Liver (tissue), 9 donors: ENCODE results near the gene SERPINA5. TPM values are rescaled to one million over a fixed set of nuclear protein-coding genes. Genes with fewer than 3 reads are reported as not detected.
A peak's percentile ranks its signal among the peaks of the same experiment; 100 is the strongest.

ENCODE experiments used
- DNase-seq: peaks from one replicate; pipeline ENCODE4 v3.0.0-alpha.2; 2017; ENCODE audit warnings: low spot score
- H3K27ac ChIP-seq, 2 donors: one replicate each; pipeline ENCODE4 v1.7.0; 2013; ENCODE audit warnings: inconsistent platforms in 2 of 2, low read length in 2 of 2, control low read depth in 1 of 2, low read depth in 1 of 2, mild to moderate bottlenecking in 1 of 2
- H3K27me3 ChIP-seq, 4 donors: one replicate each; pipeline versions ENCODE4 v1.6.1 to v1.7.0; 2013; ENCODE audit warnings: low read length in 3 of 4, inconsistent platforms in 1 of 4, mild to moderate bottlenecking in 1 of 4, moderate library complexity in 1 of 4; ENCODE audit not compliant: control insufficient read depth in 4 of 4, insufficient read depth in 4 of 4
- H3K36me3 ChIP-seq, 4 donors: one replicate each; pipeline versions ENCODE4 v1.6.1 to v1.7.0; 2013; ENCODE audit warnings: low read length in 3 of 4, mild to moderate bottlenecking in 3 of 4, low read depth in 1 of 4, moderate library complexity in 1 of 4; ENCODE audit not compliant: control insufficient read depth in 4 of 4, insufficient read depth in 3 of 4
- H3K4me1 ChIP-seq, 4 donors: one replicate each; pipeline versions ENCODE4 v1.6.1 to v1.7.0; 2013; ENCODE audit warnings: low read length in 3 of 4, mild to moderate bottlenecking in 3 of 4, moderate library complexity in 1 of 4; ENCODE audit not compliant: control insufficient read depth in 4 of 4, insufficient read depth in 4 of 4
- H3K4me3 ChIP-seq, 3 donors: one replicate each; pipeline versions ENCODE4 v1.6.1 to v1.7.0; 2013; ENCODE audit warnings: low read length in 3 of 3, control low read depth in 1 of 3, low read depth in 1 of 3, mild to moderate bottlenecking in 1 of 3
- H3K9ac ChIP-seq, 2 donors: one replicate each; pipeline ENCODE4 v1.7.0; 2013; ENCODE audit warnings: low read length in 2 of 2, mild to moderate bottlenecking in 2 of 2, moderate library complexity in 2 of 2, control low read depth in 1 of 2, low read depth in 1 of 2
- H3K9me3 ChIP-seq, 4 donors: one replicate each; pipeline versions ENCODE4 v1.6.1 to v1.7.0; 2013; ENCODE audit warnings: low read length in 3 of 4; ENCODE audit not compliant: control insufficient read depth in 4 of 4
- ATF3 ChIP-seq: IDR thresholded peaks from 2 replicates; pipeline ENCODE4 v1.6.1; 2016; ENCODE audit warnings: antibody characterized with exemption
- EGR1 ChIP-seq, 2 donors: IDR thresholded peaks; 2 replicates each; pipeline ENCODE4 v1.6.1; 2016 to 2018; ENCODE audit warnings: antibody characterized with exemption in 2 of 2, low read depth in 2 of 2
- FOXA1 ChIP-seq: IDR thresholded peaks from 2 replicates; pipeline ENCODE4 v1.6.1; 2016; ENCODE audit warnings: antibody characterized with exemption
- FOXA2 ChIP-seq: IDR thresholded peaks from 2 replicates; pipeline ENCODE4 v1.6.1; 2016; ENCODE audit warnings: antibody characterized with exemption
- HNF4A ChIP-seq, 2 donors: conservative IDR thresholded peaks; 2 replicates each; pipeline ENCODE4 v1.6.1; 2016; ENCODE audit warnings: antibody characterized with exemption in 2 of 2, mild to moderate bottlenecking in 2 of 2
- HNF4G ChIP-seq: IDR thresholded peaks from 2 replicates; pipeline ENCODE4 v1.6.1; 2016; ENCODE audit warnings: antibody characterized with exemption
- JUND ChIP-seq, 2 donors: IDR thresholded peaks; 2 replicates each; pipeline ENCODE4 v1.6.1; 2016; ENCODE audit warnings: antibody characterized with exemption in 2 of 2
- NR2F2 ChIP-seq: IDR thresholded peaks from 2 replicates; pipeline ENCODE4 v1.6.1; 2016; ENCODE audit warnings: antibody characterized with exemption
- RAD21 ChIP-seq, 2 donors: IDR thresholded peaks; 2 replicates each; pipeline ENCODE4 v1.6.1; 2016; ENCODE audit warnings: antibody characterized with exemption in 2 of 2, mild to moderate bottlenecking in 2 of 2
- REST ChIP-seq: IDR thresholded peaks from 2 replicates; pipeline ENCODE4 v1.6.1; 2016; ENCODE audit warnings: antibody characterized with exemption, mild to moderate bottlenecking
- RXRA ChIP-seq, 2 donors: IDR thresholded peaks; 2 replicates each; pipeline ENCODE4 v1.6.1; 2017 to 2018; ENCODE audit warnings: antibody characterized with exemption in 2 of 2, mild to moderate bottlenecking in 1 of 2
- TAF1 ChIP-seq: conservative IDR thresholded peaks from 2 replicates; pipeline ENCODE4 v1.6.1; 2016; ENCODE audit warnings: antibody characterized with exemption, mild to moderate bottlenecking
- YY1 ChIP-seq: IDR thresholded peaks from 2 replicates; pipeline ENCODE4 v1.6.1; 2016; ENCODE audit warnings: antibody characterized with exemption, mild to moderate bottlenecking
- WGBS: extraction: QIAGEN DNeasy Blood & Tissue Kit; methylation state at CpG from one replicate; pipeline ENCODE4 v1.1.7; 2013; 5-methylcytosine and 5-hydroxymethylcytosine counted together
- polyA plus RNA-seq, 2 donors: library from polyadenylated mRNA; stranded (reverse) in 1 of 2; unstranded in 1 of 2; fragments of 200-250 nt in 1 of 2; fragments of >200 nt in 1 of 2; fragmentation: Nextera tagmentation in 1 of 2; extraction: Ambion mirVana in 1 of 2; gene quantifications; one replicate each; pipeline versions ENCODE4 v1.2.1 to v1.2.3, GENCODE V29; 2013 to 2015
- total RNA-seq, 2 donors: library from RNA; depleted of rRNA; stranded (reverse); fragments of >200 nt; gene quantifications; one replicate each; pipeline ENCODE4 v1.2.3, GENCODE V29; 2014
- TF ChIP-seq, protein P1 (sequence below): fragments of 150-350 bp; IDR thresholded peaks from 2 replicates; pipeline ENCODE4 v1.5.1; 2017; ENCODE audit warnings: improper control_type of control experiment, low read depth, low read length; ENCODE audit not compliant: missing input control
- TF ChIP-seq, protein P2 (sequence below): IDR thresholded peaks from 2 replicates; pipeline ENCODE4 v1.6.1; 2016; ENCODE audit warnings: antibody characterized with exemption
- TF ChIP-seq, protein P3 (sequence below): IDR thresholded peaks from 2 replicates; pipeline ENCODE4 v1.6.1; 2016; ENCODE audit warnings: antibody characterized with exemption
- donor health status: healthy.
- donor health status: healthy.
- donor health status: healthy.
- donor health status: healthy.
- donor health status: healthy.

The SERPINA5 gene
- total and polyA plus RNA-seq, 4 donors = 37.0 to 250 (median 84.0) TPM

DNA sequence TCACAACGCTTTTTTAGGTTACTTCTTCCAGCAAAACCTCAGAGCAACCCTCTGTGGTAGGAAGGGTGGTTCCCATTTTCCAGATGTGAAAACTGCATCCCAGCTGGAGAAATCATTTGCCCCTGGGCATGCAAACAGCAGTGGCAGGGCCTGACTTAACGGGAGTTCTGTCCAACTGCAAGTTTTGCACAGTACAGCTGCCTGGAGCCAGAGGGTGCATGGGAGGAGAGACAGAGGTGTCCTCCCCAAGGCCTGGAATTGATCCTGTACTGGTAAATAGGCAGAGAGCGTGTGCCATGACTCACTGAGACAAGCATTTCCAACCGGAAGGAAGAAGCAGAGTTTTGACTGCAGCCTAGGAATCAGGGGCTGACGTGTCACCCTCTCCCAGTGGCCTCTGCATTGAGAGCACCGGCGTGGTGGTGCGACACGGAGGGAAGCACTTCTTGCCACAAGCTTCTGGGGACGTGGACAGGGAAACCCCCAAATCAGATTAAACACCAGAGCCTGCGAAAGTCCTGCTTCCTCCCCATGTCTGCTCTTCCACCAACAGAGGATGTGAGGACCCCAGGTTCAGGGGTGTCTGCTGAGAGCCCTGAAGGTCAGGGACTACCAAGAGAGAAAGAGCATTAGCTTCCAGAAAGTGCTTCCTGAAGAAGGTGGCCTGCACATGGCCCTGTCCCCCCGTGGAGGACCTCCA is 39.0 kb upstream of the SERPINA5 start:
- Histone ChIP-seq H3K27ac (no peak overlapping the region), H3K9ac (no peak overlapping the region), H3K36me3 (no peaks in the 10 kb centered on the region), H3K9me3 (peaks cover 0 to 5% (median 2%) of the 10 kb centered on the region in 4 donors), H3K4me1 (peaks cover 0 to 6% (median 0%) of the 10 kb centered on the region in 4 donors), H3K27me3 (no peaks in the 10 kb centered on the region), H3K4me3 (no peak overlapping the region)
- peak; percentile 28 for DNase-seq
- WGBS = 81% methylated on average over 12 of the region's 12 CpGs
- TF ChIP-seq, protein P1, sequence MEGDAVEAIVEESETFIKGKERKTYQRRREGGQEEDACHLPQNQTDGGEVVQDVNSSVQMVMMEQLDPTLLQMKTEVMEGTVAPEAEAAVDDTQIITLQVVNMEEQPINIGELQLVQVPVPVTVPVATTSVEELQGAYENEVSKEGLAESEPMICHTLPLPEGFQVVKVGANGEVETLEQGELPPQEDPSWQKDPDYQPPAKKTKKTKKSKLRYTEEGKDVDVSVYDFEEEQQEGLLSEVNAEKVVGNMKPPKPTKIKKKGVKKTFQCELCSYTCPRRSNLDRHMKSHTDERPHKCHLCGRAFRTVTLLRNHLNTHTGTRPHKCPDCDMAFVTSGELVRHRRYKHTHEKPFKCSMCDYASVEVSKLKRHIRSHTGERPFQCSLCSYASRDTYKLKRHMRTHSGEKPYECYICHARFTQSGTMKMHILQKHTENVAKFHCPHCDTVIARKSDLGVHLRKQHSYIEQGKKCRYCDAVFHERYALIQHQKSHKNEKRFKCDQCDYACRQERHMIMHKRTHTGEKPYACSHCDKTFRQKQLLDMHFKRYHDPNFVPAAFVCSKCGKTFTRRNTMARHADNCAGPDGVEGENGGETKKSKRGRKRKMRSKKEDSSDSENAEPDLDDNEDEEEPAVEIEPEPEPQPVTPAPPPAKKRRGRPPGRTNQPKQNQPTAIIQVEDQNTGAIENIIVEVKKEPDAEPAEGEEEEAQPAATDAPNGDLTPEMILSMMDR = no peak
- TF ChIP-seq HNF4A (conservative IDR thresholded peaks at IDR 0.05) (no peak), JUND (IDR thresholded peaks at IDR 0.05) (no peak), ATF3 (no peak), RAD21 (IDR thresholded peaks at IDR 0.05) (no peak), RXRA (IDR thresholded peaks at IDR 0.05) (no peak), FOXA1 (no peak), REST (no peak), TAF1 (no peak), HNF4G (no peak), FOXA2 (no peak), YY1 (no peak), EGR1 (IDR thresholded peaks at IDR 0.05; ENCODE audit: low read depth in 2 of 2) (no peak), NR2F2 (no peak)
- TF ChIP-seq, protein P2, sequence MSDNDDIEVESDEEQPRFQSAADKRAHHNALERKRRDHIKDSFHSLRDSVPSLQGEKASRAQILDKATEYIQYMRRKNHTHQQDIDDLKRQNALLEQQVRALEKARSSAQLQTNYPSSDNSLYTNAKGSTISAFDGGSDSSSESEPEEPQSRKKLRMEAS = no peak
- TF ChIP-seq, protein P3, sequence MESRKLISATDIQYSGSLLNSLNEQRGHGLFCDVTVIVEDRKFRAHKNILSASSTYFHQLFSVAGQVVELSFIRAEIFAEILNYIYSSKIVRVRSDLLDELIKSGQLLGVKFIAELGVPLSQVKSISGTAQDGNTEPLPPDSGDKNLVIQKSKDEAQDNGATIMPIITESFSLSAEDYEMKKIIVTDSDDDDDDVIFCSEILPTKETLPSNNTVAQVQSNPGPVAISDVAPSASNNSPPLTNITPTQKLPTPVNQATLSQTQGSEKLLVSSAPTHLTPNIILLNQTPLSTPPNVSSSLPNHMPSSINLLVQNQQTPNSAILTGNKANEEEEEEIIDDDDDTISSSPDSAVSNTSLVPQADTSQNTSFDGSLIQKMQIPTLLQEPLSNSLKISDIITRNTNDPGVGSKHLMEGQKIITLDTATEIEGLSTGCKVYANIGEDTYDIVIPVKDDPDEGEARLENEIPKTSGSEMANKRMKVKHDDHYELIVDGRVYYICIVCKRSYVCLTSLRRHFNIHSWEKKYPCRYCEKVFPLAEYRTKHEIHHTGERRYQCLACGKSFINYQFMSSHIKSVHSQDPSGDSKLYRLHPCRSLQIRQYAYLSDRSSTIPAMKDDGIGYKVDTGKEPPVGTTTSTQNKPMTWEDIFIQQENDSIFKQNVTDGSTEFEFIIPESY = no peak
